ENCODE data around the gene MTG2. TPM values are rescaled to one million over a fixed set of nuclear protein-coding genes. Genes with fewer than 3 reads are reported as not detected.

The MTG2 gene
- total and polyA plus RNA-seq, 10 of the 15 experiments (the other 5 are each of a cell fraction or from before 2014, with no cell fraction given): 6.2 to 52.4 (median 34.3) TPM

- Histone ChIP-seq H3K27ac (ENCODE audit: control insufficient read depth, insufficient read depth) (no peak overlapping the region), H3K4me1 (ENCODE audit: control insufficient read depth, insufficient read depth, low read length) (peaks cover 5% of the 10 kb centered on the region), H3K27me3 (replicated peaks in 1 of 2; ENCODE audit: control insufficient read depth in 2 of 2, insufficient read depth in 2 of 2, low read length in 1 of 2) (no peaks in the 10 kb centered on the region), H4K20me1 (ENCODE audit: control insufficient read depth, insufficient read depth) (no peaks in the 10 kb centered on the region), H3K9ac (ENCODE audit: control insufficient read depth, insufficient read depth, low read length) (no peak overlapping the region), H3K4me2 (ENCODE audit: control insufficient read depth, insufficient read depth) (no peak overlapping the region), H2AFZ (ENCODE audit: control insufficient read depth, low read depth, low read length) (no peak overlapping the region), H3K79me2 (ENCODE audit: control insufficient read depth, insufficient read depth, low read length) (peaks cover 1% of the 10 kb centered on the region; the same call in 1 of the 2 replicates), H3K9me3 (replicated peaks; ENCODE audit: control insufficient read depth, insufficient read depth, low read length) (no peaks in the 10 kb centered on the region; the same call in 2 of the 3 replicates), H3K4me3 (no peak overlapping the region), H3K36me3 (ENCODE audit: control insufficient read depth in 2 of 2, insufficient read depth in 2 of 2, low read length in 1 of 2) (no peaks in the 10 kb centered on the region)
- WGBS (ENCODE audit: insufficient coverage, insufficient replicate concordance, low lambda C conversion rate, missing lambda C conversion rate): 52% methylated on average over 4 of the region's 4 CpGs
- CTCF ChIA-PET: interaction anchor here (0.6 kb wide), 1 partner anchor 573 kb away, joined by 3 read pairs; no protein-coding TSS in a partner anchor
- no TSS peak for BruUV-seq (replicated peaks)
- TF ChIP-seq RELA (IDR thresholded peaks at IDR 0.05; ENCODE audit: borderline replicate concordance, partially characterized antibody) (no peak), KLF5 (IDR thresholded peaks at IDR 0.05; ENCODE audit: partially characterized antibody) (no peak), ZNF592 (IDR thresholded peaks at IDR 0.05) (no peak), PBX3 (IDR thresholded peaks at IDR 0.05; ENCODE audit: insufficient replicate concordance, low read depth, low read length) (no peak), EP300 (IDR thresholded peaks at IDR 0.05; ENCODE audit: borderline replicate concordance in 1 of 2, control insufficient read depth in 1 of 2, low read depth in 2 of 2, low read length in 2 of 2) (no peak), TCF3 (IDR thresholded peaks at IDR 0.05; ENCODE audit: borderline replicate concordance, insufficient read depth, low read depth, low read length) (no peak), SUPT20H (IDR thresholded peaks at IDR 0.05; ENCODE audit: borderline replicate concordance, control insufficient read depth, low read depth, low read length) (no peak), ZBED1 (IDR thresholded peaks at IDR 0.05; ENCODE audit: borderline replicate concordance) (no peak), IKZF2 (IDR thresholded peaks at IDR 0.05) (no peak), HDGF (IDR thresholded peaks at IDR 0.05) (no peak), NFYB (IDR thresholded peaks at IDR 0.05; ENCODE audit: insufficient read depth, low read depth, low read length) (no peak), POLR2AphosphoS2 (IDR thresholded peaks at IDR 0.05; ENCODE audit: low read depth, low read length) (no peak)
- RAD21 ChIA-PET (ENCODE audit: unreplicated experiment): no interaction called here
- in situ Hi-C loops (cut with MboI): no loop called here
- ATAC-seq (no peak), DNase-seq (ENCODE audit: low read depth, low spot score) (no peak), FAIRE-seq (no peak)
- intact Hi-C loops (cut with micrococcal nuclease; ENCODE audit: unreplicated experiment): no loop called here
- SMC1A ChIA-PET (ENCODE audit: uncharacterized antibody, unreplicated experiment): no interaction called here
- POLR2A ChIA-PET: no interaction called here
These were observed 50.9 kb downstream of the MTG2 start for GRCh38 chr20:62233684-62234083.

Data from GM12878 (cell line).